Endometrial microvascular endothelial cells (primary cell): Measurements from ENCODE around the gene KIAA1191. TPM values are rescaled to one million over a fixed set of nuclear protein-coding genes. Genes with fewer than 3 reads are reported as not detected.

ENCODE experiments used
- in situ Hi-C: cut with HindIII; loops from 2 replicates; pipeline ENCODE4 v1.10.0; 2017; ENCODE audit warnings: low sequenced_read_pairs, low pct_unique_long_range_greater_than_20kb; ENCODE audit errors: inconsistent ontology term
- total RNA-seq: library from RNA; depleted of rRNA; stranded (reverse); fragments of >200 nt; gene quantifications from one replicate; pipeline ENCODE4 v1.2.3, GENCODE V29; 2015; ENCODE audit errors: inconsistent ontology term

KIAA1191 gene
- total RNA-seq, 1 donor from 2014 or later = 121 TPM

DNA sequence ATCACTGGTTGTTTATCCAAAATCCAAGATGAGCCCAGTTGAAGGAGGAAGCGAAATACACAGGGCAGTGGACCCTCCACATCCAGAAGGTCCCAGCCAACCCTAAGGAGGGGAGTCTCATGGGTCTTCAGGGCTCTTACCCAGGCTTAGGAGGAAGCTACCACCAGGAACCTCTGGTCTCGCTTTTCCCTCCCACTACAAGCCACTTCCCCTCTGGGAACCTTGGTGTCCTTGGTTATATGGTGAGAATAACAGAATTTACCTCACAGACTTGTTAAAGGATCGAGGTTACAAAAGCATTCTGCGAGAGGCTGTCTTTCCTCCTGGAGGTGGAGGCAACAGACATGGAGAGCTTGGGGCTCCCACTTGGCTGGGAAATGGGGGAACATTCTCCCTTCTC lies 30.4 kb upstream of the KIAA1191 start:
- in situ Hi-C loops = no loop called here

DNA sequence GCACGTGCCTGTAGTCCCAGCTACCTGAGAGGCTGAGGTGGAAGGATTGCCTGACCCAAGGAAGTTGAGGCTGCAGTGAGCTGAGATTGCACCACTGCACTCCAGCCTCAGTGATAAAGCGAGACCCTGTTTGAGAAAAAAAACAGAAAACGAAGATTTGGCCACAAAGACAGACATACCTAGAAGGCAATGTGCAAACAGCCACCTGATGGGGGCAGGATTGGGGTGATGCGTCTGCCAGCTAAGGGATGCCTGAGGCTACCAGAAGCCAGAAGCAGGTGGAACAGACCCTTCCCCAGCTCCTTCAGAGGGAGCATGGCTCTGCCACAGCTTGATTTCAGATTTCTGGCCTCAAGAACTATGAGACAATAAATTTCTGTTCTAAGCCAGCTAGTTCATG lies 29.9 kb upstream of the KIAA1191 start:
- in situ Hi-C loops = no loop called here

DNA sequence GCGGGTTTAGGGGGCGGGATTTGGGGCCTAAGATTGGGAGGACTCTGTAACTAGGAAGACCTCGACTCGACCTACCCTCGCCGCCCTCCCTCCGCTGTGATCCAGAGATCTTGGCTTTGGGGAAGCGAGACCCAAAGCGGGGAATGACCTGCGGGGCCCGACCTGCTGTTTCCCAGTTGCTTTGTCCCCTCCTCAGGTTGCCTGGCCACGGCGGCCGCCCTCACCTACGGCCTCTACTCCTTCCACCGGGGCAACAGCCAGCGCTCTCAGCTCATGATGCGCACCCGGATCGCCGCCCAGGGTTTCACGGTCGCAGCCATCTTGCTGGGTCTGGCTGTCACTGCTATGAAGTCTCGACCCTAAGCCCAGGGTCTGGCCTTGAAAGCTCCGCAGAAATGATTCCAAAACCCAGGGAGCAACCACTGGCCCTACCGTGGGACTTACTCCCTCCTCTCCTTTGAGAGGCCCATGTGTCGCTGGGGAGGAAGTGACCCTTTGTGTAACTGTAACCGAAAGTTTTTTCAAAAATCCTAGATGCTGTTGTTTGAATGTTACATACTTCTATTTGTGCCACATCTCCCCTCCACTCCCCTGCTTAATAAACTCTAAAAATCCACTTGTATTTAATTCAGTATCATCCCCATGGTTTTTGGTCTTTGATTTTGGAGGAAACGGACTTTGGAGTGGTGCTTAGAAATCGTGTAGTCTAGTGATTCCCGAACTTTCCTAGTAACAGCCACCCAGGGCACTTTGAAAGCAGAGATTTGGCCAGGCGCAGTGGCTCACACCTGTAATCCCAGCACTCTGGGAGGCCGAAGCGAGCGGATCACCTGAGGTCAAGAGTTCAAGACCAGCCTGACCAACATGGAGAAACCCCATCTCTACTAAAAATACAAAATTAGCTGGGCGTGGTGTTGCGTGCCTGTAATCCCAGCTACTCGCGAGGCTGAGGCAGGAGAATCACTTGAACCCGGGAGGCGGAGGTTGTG lies 27.9 kb upstream of the KIAA1191 start:
- in situ Hi-C loops = no loop called here

DNA sequence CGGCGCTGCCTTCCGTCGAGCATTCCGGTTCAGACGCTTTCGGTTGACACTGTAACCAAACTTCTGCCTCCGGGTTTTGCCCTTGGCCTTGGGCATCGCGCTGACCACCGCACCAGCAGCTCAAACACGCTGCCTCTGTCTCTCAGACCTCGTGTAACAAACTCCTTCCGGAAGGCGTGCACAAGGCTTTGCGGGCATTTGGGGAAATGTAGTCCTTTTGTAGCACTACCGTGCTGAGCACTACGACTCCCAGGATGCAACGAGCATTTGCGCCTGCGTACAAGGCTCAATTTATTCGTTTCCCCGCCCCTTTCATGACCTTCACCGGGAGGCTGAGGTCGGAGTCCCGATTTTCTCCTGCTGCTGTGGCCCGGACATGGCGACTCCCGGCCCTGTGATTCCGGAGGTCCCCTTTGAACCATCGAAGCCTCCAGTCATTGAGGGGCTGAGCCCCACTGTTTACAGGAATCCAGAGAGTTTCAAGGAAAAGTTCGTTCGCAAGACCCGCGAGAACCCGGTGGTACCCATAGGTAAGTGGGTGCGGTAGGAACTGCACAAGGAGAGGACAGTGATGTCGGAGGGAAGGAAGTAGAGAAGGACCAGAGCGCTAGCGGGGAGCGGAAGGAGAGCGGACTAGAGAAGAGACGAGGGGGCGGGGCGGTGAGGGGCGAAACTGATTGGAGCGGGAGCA lies 27.0 kb upstream of the KIAA1191 start, which contains the start of the genes HIGD2A and NOP16:
Gene HIGD2A (plus strand): TSS at position 308 of the 691 bp plus-strand sequence. CDS start 69 bp downstream, at position 377.
Gene NOP16 (minus strand): TSS at position 155 of the 691 bp plus-strand sequence. CDS start 59 bp downstream, at position 96.
- in situ Hi-C loops = no loop called here

GRCh38 chr5:176388003-176388443 lies 26.5 kb upstream of the KIAA1191 start:
- in situ Hi-C loops = no loop called here

DNA sequence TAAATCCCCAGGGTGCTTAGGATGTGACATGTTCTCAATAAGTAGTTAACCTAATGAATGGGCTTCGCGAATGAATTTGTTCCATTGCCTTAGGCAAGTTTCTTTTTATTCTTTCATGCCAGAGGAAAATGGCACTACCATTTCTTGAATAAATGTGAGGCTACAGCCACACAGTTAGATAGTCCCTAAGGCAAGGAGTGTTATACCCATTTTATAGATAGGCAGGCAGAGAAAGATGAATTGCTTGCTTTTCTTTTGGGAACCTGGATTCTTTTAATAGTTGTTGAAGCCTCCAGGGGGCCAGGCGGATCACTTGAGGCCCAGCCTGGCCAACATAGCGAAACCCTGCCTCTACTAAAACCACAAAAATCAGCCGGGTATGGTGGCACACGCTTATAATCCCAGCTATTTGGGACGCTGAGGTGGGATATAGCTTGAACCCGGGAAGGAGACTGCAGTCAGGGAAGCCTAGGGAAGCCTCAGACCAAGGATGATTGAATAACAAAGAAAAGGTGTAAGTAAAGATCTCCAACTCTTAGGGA lies 25.9 kb upstream of the KIAA1191 start:
- in situ Hi-C loops = no loop called here

- in situ Hi-C loops = no loop called here
Measured at GRCh38 chr5:176386491-176386890, 24.9 kb upstream of the KIAA1191 start.

- in situ Hi-C loops = no loop called here
Measured at GRCh38 chr5:176384991-176385390, 23.4 kb upstream of the KIAA1191 start.

DNA sequence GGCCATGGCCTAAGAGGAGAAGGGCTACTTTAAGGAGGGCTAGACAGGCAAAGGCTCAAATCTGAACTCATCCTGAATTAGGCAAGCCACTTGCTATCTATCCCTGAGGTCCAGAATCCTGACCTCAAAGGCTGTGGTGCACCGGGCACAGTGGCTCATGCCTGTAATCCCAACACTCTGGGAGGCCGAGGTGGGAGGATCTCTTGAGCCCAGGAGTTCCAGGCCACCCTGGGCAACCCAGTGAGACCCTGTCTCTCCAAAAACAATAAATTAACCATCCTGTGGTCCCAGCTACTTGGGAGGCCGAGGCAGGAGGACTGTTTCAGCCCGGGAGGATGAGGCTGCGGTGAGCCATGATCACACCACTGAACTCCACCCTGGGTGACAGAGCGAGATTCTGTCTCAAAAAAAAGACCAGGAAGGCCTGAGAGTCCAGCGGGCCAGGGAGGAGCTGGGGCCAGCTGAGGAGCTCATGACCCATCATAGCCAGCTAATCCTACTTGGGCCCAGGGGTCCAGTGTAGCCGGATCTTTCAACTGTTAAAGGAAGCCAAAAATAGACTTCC lies 22.9 kb upstream of the KIAA1191 start:
- in situ Hi-C loops = no loop called here

GRCh38 chr5:176383961-176384360 lies 22.4 kb upstream of the KIAA1191 start:
- in situ Hi-C loops = no loop called here

GRCh38 chr5:176383248-176383905 lies 21.8 kb upstream of the KIAA1191 start:
- in situ Hi-C loops = no loop called here

- in situ Hi-C loops = no loop called here
Measured at GRCh38 chr5:176382721-176383120, 21.2 kb upstream of the KIAA1191 start.

- in situ Hi-C loops = no loop called here
Measured at GRCh38 chr5:176381979-176382378, 20.4 kb upstream of the KIAA1191 start.

- in situ Hi-C loops = no loop called here
Measured at GRCh38 chr5:176381423-176381822, 19.9 kb upstream of the KIAA1191 start.

- in situ Hi-C loops = no loop called here
Measured at GRCh38 chr5:176379881-176380280, 18.3 kb upstream of the KIAA1191 start.

DNA sequence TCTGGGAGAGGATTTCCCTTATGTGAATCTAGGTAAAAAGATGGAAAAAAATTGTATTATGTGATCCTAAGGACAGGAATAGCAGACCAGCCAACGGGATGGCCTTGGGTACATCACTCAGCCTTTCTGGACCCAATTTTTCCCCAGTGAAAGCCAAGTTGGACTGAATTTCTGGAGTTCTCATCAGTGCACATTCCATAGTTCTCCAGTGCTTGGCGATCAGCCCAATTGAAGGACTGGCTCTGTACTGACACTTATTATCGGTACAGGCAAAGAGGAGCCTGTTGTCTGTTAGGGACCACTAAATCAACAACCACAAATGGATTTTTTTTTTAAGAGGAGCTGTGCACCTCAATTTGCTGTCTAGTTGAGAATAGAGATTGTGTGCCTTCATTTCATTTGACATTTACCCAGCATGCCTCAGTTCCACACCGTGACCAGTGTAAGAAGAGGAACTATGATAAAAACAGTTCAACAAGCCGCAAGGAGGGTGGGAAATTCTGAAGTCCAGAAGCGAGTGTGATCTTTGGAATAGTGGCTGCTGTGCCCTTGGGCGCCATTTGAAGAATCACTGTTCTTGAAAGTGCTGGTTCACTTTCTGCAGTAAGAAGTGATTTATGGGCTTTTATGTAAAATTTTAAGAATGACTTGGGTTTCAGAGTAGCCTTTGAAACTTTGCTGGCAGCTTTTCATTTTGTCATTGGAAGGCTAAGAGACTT lies 11.7 kb upstream of the KIAA1191 start:
- in situ Hi-C loops = no loop called here

DNA sequence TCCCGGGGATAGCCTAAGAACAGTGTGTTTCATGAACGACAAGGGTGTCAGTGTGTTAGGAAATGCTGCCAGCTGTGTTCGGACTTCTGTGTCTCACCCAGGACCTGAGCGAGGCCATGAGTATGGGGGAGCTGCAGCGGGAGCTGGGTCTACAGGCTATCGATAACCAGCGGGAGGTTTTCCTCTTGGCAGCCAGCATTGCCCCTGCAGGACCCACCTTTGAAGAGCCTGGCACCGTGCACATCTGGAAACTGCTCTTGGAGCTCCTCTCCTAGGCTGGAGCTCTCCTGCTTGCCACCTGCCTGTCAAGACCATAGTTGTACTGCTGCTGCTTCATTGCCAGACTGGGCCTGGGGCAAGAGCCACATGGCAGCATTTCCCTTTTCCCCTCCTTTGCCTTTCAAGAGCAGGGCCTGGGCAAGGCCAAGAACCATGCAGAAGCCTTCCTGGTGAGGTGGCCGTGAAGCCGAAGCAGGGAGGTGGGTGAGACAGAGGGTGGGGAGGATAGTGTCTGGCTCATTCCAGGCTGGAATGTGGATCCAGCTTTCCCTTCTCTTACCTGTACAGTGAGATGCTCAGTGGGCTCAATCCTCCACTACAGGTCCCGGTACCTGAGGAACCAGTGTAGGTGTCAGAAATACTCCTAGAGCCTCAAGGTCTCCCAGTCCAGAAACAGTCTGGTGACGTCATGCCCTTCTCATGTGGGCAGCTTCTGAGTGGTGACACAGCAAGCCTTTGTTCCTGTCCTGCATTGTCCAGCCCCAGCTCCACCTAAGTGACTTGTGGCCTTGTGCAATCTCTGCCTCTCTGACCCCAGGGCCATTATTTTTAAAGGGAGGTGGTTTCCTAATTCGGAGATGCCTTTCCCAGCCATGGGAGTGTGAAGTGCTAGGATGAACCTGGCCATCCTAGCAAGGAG lies 10.3 kb upstream of the KIAA1191 start:
- in situ Hi-C loops = no loop called here
